ENCODE data around the gene PIGBOS1. TPM values are rescaled to one million over a fixed set of nuclear protein-coding genes. Genes with fewer than 3 reads are reported as not detected.

Gene PIGBOS1
- total RNA-seq, 2 donors from 2014 or later: 12.1 to 14.3 TPM

- Mint-ChIP-seq H3K4me3 (no peak overlapping the region), H3K27ac (no peak overlapping the region), H3K4me1 (no peaks in the 10 kb centered on the region), H3K36me3 (ENCODE audit: low read depth) (no peaks in the 10 kb centered on the region), H3K9me3 (no peaks in the 10 kb centered on the region), H3K27me3 (ENCODE audit: insufficient read depth) (no peaks in the 10 kb centered on the region)
- Histone ChIP-seq H3K4me1 (ENCODE audit: control insufficient read depth, insufficient read depth, low read length) (no peaks in the 10 kb centered on the region), H3K27me3 (ENCODE audit: control insufficient read depth, insufficient read depth, low read length, poor library complexity, severe bottlenecking) (no peaks in the 10 kb centered on the region), H3K9me3 (ENCODE audit: control insufficient read depth, low read length) (no peaks in the 10 kb centered on the region), H3K36me3 (ENCODE audit: control insufficient read depth, insufficient read depth, low read length) (no peaks in the 10 kb centered on the region), H3K4me3 (ENCODE audit: low read length) (no peak overlapping the region), H3K9ac (ENCODE audit: extremely low read depth, low read length, poor library complexity, severe bottlenecking) (no peak overlapping the region), H3K27ac (ENCODE audit: low read depth, low read length) (no peak overlapping the region)
- TF ChIP-seq, protein P1, sequence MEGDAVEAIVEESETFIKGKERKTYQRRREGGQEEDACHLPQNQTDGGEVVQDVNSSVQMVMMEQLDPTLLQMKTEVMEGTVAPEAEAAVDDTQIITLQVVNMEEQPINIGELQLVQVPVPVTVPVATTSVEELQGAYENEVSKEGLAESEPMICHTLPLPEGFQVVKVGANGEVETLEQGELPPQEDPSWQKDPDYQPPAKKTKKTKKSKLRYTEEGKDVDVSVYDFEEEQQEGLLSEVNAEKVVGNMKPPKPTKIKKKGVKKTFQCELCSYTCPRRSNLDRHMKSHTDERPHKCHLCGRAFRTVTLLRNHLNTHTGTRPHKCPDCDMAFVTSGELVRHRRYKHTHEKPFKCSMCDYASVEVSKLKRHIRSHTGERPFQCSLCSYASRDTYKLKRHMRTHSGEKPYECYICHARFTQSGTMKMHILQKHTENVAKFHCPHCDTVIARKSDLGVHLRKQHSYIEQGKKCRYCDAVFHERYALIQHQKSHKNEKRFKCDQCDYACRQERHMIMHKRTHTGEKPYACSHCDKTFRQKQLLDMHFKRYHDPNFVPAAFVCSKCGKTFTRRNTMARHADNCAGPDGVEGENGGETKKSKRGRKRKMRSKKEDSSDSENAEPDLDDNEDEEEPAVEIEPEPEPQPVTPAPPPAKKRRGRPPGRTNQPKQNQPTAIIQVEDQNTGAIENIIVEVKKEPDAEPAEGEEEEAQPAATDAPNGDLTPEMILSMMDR (conservative IDR thresholded peaks at IDR 0.05): no peak
- DNase-seq: no peak
- WGBS, 2 experiments (ENCODE audit: insufficient coverage in 1 of 2, insufficient read length in 1 of 2): 93 to 100% methylated on average over 6 to 10 of the region's 10 CpGs
Observed at GRCh38 chr15:55267401-55268175, 51.3 kb downstream of the PIGBOS1 start.

Other genes starting within 250 kb of the PIGBOS1 start
- gene RSL24D1, start 122.2 kb downstream of the PIGBOS1 start, total RNA-seq: 10 to 100 TPM; 75.9 to 79.8 TPM
- 1 to 10 TPM; 8.8 to 9.1 TPM for gene RAB27A, start 29.3 kb downstream of the PIGBOS1 start, total RNA-seq
- gene PIGB, start 99 bp upstream of the PIGBOS1 start, total RNA-seq: 1 to 10 TPM; 9.3 to 9.4 TPM
- 10 to 100 TPM; 40.7 to 63.5 TPM for gene CCPG1, start 89.2 kb upstream of the PIGBOS1 start, total RNA-seq
- 1 to 10 TPM; 3.2 to 3.6 TPM for gene PIERCE2, start 89.4 kb upstream of the PIGBOS1 start, total RNA-seq
- gene DNAAF4, start 189.1 kb upstream of the PIGBOS1 start, total RNA-seq: 1 to 10 TPM; 4.6 to 7.2 TPM